ENCODE measurements around the gene ATP2A1. TPM values are rescaled to one million over a fixed set of nuclear protein-coding genes. Genes with fewer than 3 reads are reported as not detected.

Gene ATP2A1
- total RNA-seq, 1 donor from 2014 or later: 502 TPM

GRCh38 chr16:28902909-28903308, 24.6 kb downstream of the ATP2A1 start:
- H3K27ac ChIP-seq (ENCODE audit: low read depth, low read length): no peak overlapping the region
- H3K4me1 ChIP-seq (ENCODE audit: control insufficient read depth in 3 of 3, insufficient read depth in 3 of 3, low read length in 3 of 3): peaks cover 2 to 5% (median 3%) of the 10 kb centered on the region in 3 donors
- H3K36me3 ChIP-seq (ENCODE audit: control insufficient read depth in 3 of 3, insufficient read depth in 3 of 3, low read length in 3 of 3): peaks cover 39 to 50% (median 43%) of the 10 kb centered on the region in 3 donors
- no peaks in the 10 kb centered on the region for H3K9me3 ChIP-seq (ENCODE audit: control insufficient read depth in 3 of 3, low read length in 3 of 3)
- no peak overlapping the region for H3K4me3 ChIP-seq (ENCODE audit: low read length in 3 of 3)
- no peaks in the 10 kb centered on the region for H3K27me3 ChIP-seq (ENCODE audit: control insufficient read depth in 3 of 3, insufficient read depth in 3 of 3, low read length in 3 of 3)
- H3K9ac ChIP-seq (ENCODE audit: low read depth in 1 of 3, low read length in 3 of 3): no peak overlapping the region

GRCh38 chr16:28903344-28904042, 25.2 kb downstream of the ATP2A1 start:
- Histone ChIP-seq H3K9ac (ENCODE audit: low read depth in 1 of 3, low read length in 3 of 3) (no peak overlapping the region), H3K4me3 (ENCODE audit: low read length in 3 of 3) (no peak overlapping the region), H3K27me3 (ENCODE audit: control insufficient read depth in 3 of 3, insufficient read depth in 3 of 3, low read length in 3 of 3) (no peaks in the 10 kb centered on the region), H3K4me1 (ENCODE audit: control insufficient read depth in 3 of 3, insufficient read depth in 3 of 3, low read length in 3 of 3) (no peaks in the 10 kb centered on the region), H3K36me3 (ENCODE audit: control insufficient read depth in 3 of 3, insufficient read depth in 3 of 3, low read length in 3 of 3) (peaks cover 37 to 48% (median 37%) of the 10 kb centered on the region in 3 donors), H3K27ac (ENCODE audit: low read depth, low read length) (no peak overlapping the region), H3K9me3 (ENCODE audit: control insufficient read depth in 3 of 3, low read length in 3 of 3) (no peaks in the 10 kb centered on the region)

GRCh38 chr16:28904363-28904762, 26.1 kb downstream of the ATP2A1 start:
- Histone ChIP-seq H3K9ac (ENCODE audit: low read depth in 1 of 3, low read length in 3 of 3) (no peak overlapping the region), H3K36me3 (ENCODE audit: control insufficient read depth in 3 of 3, insufficient read depth in 3 of 3, low read length in 3 of 3) (peaks cover 31 to 42% (median 33%) of the 10 kb centered on the region in 3 donors), H3K4me1 (ENCODE audit: control insufficient read depth in 3 of 3, insufficient read depth in 3 of 3, low read length in 3 of 3) (no peaks in the 10 kb centered on the region)

GRCh38 chr16:28904828-28905227, 26.5 kb downstream of the ATP2A1 start:
- H3K36me3 ChIP-seq (ENCODE audit: control insufficient read depth in 3 of 3, insufficient read depth in 3 of 3, low read length in 3 of 3): peaks cover 31 to 42% (median 32%) of the 10 kb centered on the region in 3 donors
- no peaks in the 10 kb centered on the region for H3K27me3 ChIP-seq (ENCODE audit: control insufficient read depth in 3 of 3, insufficient read depth in 3 of 3, low read length in 3 of 3)

More at GRCh38 chr16:28904363-28904762, 26.1 kb downstream of the ATP2A1 start:
- Histone ChIP-seq H3K4me3 (ENCODE audit: low read length in 3 of 3) (no peak overlapping the region), H3K27ac (ENCODE audit: low read depth, low read length) (no peak overlapping the region), H3K27me3 (ENCODE audit: control insufficient read depth in 3 of 3, insufficient read depth in 3 of 3, low read length in 3 of 3) (no peaks in the 10 kb centered on the region), H3K9me3 (ENCODE audit: control insufficient read depth in 3 of 3, low read length in 3 of 3) (no peaks in the 10 kb centered on the region)

GRCh38 chr16:28905229-28905754, 27.0 kb downstream of the ATP2A1 start:
- peaks cover 31 to 40% (median 32%) of the 10 kb centered on the region in 3 donors for H3K36me3 ChIP-seq (ENCODE audit: control insufficient read depth in 3 of 3, insufficient read depth in 3 of 3, low read length in 3 of 3)
- H3K27ac ChIP-seq (ENCODE audit: low read depth, low read length): no peak overlapping the region
- no peaks in the 10 kb centered on the region for H3K4me1 ChIP-seq (ENCODE audit: control insufficient read depth in 3 of 3, insufficient read depth in 3 of 3, low read length in 3 of 3)
- no peak overlapping the region for H3K4me3 ChIP-seq (ENCODE audit: low read length in 3 of 3)
- H3K9me3 ChIP-seq (ENCODE audit: control insufficient read depth in 3 of 3, low read length in 3 of 3): no peaks in the 10 kb centered on the region
- H3K27me3 ChIP-seq (ENCODE audit: control insufficient read depth in 3 of 3, insufficient read depth in 3 of 3, low read length in 3 of 3): no peaks in the 10 kb centered on the region
- H3K9ac ChIP-seq (ENCODE audit: low read depth in 1 of 3, low read length in 3 of 3): no peak overlapping the region

More at GRCh38 chr16:28904828-28905227, 26.5 kb downstream of the ATP2A1 start:
- H3K9me3 ChIP-seq (ENCODE audit: control insufficient read depth in 3 of 3, low read length in 3 of 3): no peaks in the 10 kb centered on the region
- H3K4me1 ChIP-seq (ENCODE audit: control insufficient read depth in 3 of 3, insufficient read depth in 3 of 3, low read length in 3 of 3): no peaks in the 10 kb centered on the region
- H3K9ac ChIP-seq (ENCODE audit: low read depth in 1 of 3, low read length in 3 of 3): no peak overlapping the region
- H3K27ac ChIP-seq (ENCODE audit: low read depth, low read length): no peak overlapping the region
- H3K4me3 ChIP-seq (ENCODE audit: low read length in 3 of 3): no peak overlapping the region

- no peaks in the 10 kb centered on the region for H3K4me1 ChIP-seq (ENCODE audit: control insufficient read depth in 3 of 3, insufficient read depth in 3 of 3, low read length in 3 of 3)
- peaks cover 27 to 39% (median 30%) of the 10 kb centered on the region in 3 donors for H3K36me3 ChIP-seq (ENCODE audit: control insufficient read depth in 3 of 3, insufficient read depth in 3 of 3, low read length in 3 of 3)
- H3K9me3 ChIP-seq (ENCODE audit: control insufficient read depth in 3 of 3, low read length in 3 of 3): no peaks in the 10 kb centered on the region
- no peak overlapping the region for H3K27ac ChIP-seq (ENCODE audit: low read depth, low read length)
- H3K27me3 ChIP-seq (ENCODE audit: control insufficient read depth in 3 of 3, insufficient read depth in 3 of 3, low read length in 3 of 3): no peaks in the 10 kb centered on the region
- no peak overlapping the region for H3K4me3 ChIP-seq (ENCODE audit: low read length in 3 of 3)
- no peak overlapping the region for H3K9ac ChIP-seq (ENCODE audit: low read depth in 1 of 3, low read length in 3 of 3)
Measured at GRCh38 chr16:28905800-28906372, 27.6 kb downstream of the ATP2A1 start.

GRCh38 chr16:28910086-28911031, 32.1 kb downstream of the ATP2A1 start:
- Histone ChIP-seq H3K4me3 (ENCODE audit: low read length in 3 of 3) (no peak overlapping the region), H3K4me1 (ENCODE audit: control insufficient read depth in 3 of 3, insufficient read depth in 3 of 3, low read length in 3 of 3) (no peaks in the 10 kb centered on the region), H3K27ac (ENCODE audit: low read depth, low read length) (no peak overlapping the region), H3K9ac (ENCODE audit: low read depth in 1 of 3, low read length in 3 of 3) (no peak overlapping the region), H3K36me3 (ENCODE audit: control insufficient read depth in 3 of 3, insufficient read depth in 3 of 3, low read length in 3 of 3) (peaks cover 3 to 18% (median 14%) of the 10 kb centered on the region in 3 donors), H3K9me3 (ENCODE audit: control insufficient read depth in 3 of 3, low read length in 3 of 3) (no peaks in the 10 kb centered on the region), H3K27me3 (ENCODE audit: control insufficient read depth in 3 of 3, insufficient read depth in 3 of 3, low read length in 3 of 3) (no peaks in the 10 kb centered on the region)

- Histone ChIP-seq H3K4me3 (ENCODE audit: low read length in 3 of 3) (no peak overlapping the region), H3K9me3 (ENCODE audit: control insufficient read depth in 3 of 3, low read length in 3 of 3) (no peaks in the 10 kb centered on the region), H3K9ac (ENCODE audit: low read depth in 1 of 3, low read length in 3 of 3) (no peak overlapping the region), H3K27ac (ENCODE audit: low read depth, low read length) (no peak overlapping the region), H3K27me3 (ENCODE audit: control insufficient read depth in 3 of 3, insufficient read depth in 3 of 3, low read length in 3 of 3) (no peaks in the 10 kb centered on the region), H3K36me3 (ENCODE audit: control insufficient read depth in 3 of 3, insufficient read depth in 3 of 3, low read length in 3 of 3) (peaks cover 3 to 26% (median 16%) of the 10 kb centered on the region in 3 donors), H3K4me1 (ENCODE audit: control insufficient read depth in 3 of 3, insufficient read depth in 3 of 3, low read length in 3 of 3) (no peaks in the 10 kb centered on the region)
Measured at GRCh38 chr16:28912558-28912957, 34.3 kb downstream of the ATP2A1 start.

GRCh38 chr16:28913946-28914724, 35.8 kb downstream of the ATP2A1 start:
- Histone ChIP-seq H3K4me3 (ENCODE audit: low read length in 3 of 3) (no peak overlapping the region), H3K36me3 (ENCODE audit: control insufficient read depth in 3 of 3, insufficient read depth in 3 of 3, low read length in 3 of 3) (peaks cover 9 to 29% (median 19%) of the 10 kb centered on the region in 3 donors), H3K27ac (ENCODE audit: low read depth, low read length) (no peak overlapping the region), H3K4me1 (ENCODE audit: control insufficient read depth in 3 of 3, insufficient read depth in 3 of 3, low read length in 3 of 3) (no peaks in the 10 kb centered on the region), H3K9ac (ENCODE audit: low read depth in 1 of 3, low read length in 3 of 3) (no peak overlapping the region), H3K27me3 (ENCODE audit: control insufficient read depth in 3 of 3, insufficient read depth in 3 of 3, low read length in 3 of 3) (no peaks in the 10 kb centered on the region), H3K9me3 (ENCODE audit: control insufficient read depth in 3 of 3, low read length in 3 of 3) (no peaks in the 10 kb centered on the region)

Data from skeletal muscle tissue (tissue), 4 donors.